Measurements from ENCODE around the gene CIBAR2.

Gene CIBAR2

DNA sequence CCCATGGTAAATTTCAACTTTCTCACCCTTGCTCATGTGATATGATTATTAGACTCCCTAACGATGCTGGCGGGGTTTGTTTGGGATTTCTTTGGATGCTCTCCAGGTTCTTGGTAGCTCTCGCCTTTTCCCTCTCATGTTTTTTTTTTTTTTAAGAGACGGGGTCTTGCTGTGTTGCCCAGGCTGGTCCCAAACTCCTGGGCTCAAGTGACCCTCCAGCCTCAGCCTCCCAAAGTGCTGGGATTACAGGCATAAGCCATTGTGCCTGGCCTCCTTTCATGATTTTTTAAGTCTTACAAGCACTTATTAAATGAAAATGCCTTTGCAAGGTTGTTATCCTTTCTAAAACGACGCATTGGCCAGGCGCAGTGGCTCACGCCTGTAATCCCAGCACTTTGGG lies 60.6 kb downstream of the CIBAR2 start:
- H3K9me3 ChIP-seq (ENCODE audit: control insufficient read depth, insufficient read depth, low read length), result no peaks in the 10 kb centered on the region
- no peaks in the 10 kb centered on the region for H3K36me3 ChIP-seq (ENCODE audit: insufficient read depth, low read length)
- no peak overlapping the region for H3K9ac ChIP-seq (ENCODE audit: low read depth, low read length)
- peaks cover 4% of the 10 kb centered on the region; the same call in 1 of the 2 replicates for H3K4me1 ChIP-seq (ENCODE audit: insufficient read depth, low read length)

DNA sequence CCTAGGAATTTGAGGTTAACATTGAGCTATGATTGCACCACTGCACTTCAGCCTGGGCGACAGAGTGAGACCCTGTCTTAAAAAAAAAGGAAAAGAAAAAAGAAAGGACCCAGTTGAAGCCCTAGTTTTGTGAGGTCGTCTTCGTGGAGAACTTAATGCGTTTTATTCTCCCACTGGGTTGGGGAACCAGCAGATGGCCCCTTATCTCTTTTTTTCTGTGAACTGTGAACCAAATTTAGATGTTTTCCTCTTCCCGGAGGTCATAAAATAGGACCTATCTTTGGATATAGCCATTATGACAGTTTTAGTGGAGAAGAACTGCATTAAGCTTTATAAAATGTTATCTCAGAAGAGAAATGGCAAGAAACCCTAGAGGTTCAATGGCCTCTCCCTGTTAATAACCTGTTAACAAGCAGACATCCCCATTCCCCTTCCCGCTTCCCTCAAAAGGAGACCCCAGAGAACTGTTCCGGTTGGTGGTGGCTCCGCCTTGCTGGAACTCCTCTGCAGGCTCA lies 61.1 kb downstream of the CIBAR2 start:
- H3K4me1 ChIP-seq (ENCODE audit: insufficient read depth, low read length), result no peaks in the 10 kb centered on the region; the same call in 1 of the 2 replicates
- no peak overlapping the region for H3K9ac ChIP-seq (ENCODE audit: low read depth, low read length)
- H3K9me3 ChIP-seq (ENCODE audit: control insufficient read depth, insufficient read depth, low read length), result no peaks in the 10 kb centered on the region
- no peaks in the 10 kb centered on the region for H3K36me3 ChIP-seq (ENCODE audit: insufficient read depth, low read length)

DNA sequence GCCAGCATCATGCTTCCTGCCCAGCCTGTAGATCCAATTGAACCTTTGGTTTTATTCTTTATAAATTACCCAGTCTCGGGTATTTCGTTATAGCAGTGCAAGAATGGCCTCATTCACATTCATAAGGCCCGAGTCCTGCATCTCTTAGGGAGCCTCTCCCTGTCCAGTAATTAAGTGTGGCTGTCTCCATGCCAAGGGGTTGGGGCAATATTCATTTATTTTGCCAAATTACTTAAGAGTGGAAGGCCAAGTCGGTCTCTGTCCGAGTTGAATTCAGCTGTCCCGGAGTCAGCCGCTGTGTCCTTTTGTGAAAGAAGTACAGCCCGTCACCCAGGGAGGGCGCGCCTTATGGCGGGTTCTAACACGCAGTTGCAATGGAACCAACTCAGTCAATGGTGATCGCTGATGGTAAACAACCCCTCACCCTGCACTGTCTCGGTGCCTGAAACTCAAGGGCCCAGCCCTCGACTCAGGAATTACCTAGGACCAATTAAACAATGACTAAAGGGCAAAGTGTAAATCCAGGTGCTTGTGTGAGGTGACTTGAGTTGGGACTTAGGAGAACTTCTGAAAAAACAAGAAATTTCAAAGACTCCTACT lies 62.5 kb downstream of the CIBAR2 start:
- H3K9me3 ChIP-seq (ENCODE audit: control insufficient read depth, insufficient read depth, low read length), result no peaks in the 10 kb centered on the region
- no peaks in the 10 kb centered on the region; the same call in 1 of the 2 replicates for H3K4me1 ChIP-seq (ENCODE audit: insufficient read depth, low read length)
- no peak overlapping the region for H3K9ac ChIP-seq (ENCODE audit: low read depth, low read length)
- H3K36me3 ChIP-seq (ENCODE audit: insufficient read depth, low read length), result no peaks in the 10 kb centered on the region

DNA sequence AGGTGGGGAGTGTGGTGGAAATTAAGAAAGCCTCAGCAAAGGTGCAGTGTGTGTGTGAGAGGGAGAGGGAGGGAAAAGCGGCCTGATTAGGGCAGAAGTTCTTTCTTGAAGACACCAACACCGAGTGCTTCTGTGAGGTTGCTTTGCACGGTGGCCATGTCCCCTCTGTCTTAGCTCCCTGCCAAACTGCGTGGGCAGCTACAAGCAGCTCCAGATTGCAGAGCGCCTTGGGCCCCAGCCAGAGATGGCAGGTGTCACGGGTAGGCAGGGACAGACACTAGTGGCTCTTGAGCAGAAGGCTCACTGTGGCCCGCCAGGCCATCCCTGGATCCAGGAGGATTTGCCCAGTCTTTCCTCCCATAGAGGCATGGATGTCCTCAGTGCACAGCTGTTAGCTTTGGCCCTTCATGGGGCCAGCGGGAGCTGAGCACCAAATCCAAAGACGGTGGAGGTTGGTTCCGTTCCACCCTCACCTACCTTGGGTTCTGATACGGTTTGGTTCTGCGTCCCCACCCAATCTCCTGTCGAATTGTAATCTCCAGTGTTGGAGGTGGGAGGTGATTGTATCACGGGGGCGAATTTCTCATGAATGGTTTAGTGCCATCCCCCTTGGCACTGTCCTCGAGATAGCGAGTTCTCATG lies 63.2 kb downstream of the CIBAR2 start:
- H3K4me1 ChIP-seq (ENCODE audit: insufficient read depth, low read length), result no peaks in the 10 kb centered on the region; the same call in 1 of the 2 replicates
- H3K9me3 ChIP-seq (ENCODE audit: control insufficient read depth, insufficient read depth, low read length), result no peaks in the 10 kb centered on the region
- no peak overlapping the region for H3K9ac ChIP-seq (ENCODE audit: low read depth, low read length)
- no peaks in the 10 kb centered on the region for H3K36me3 ChIP-seq (ENCODE audit: insufficient read depth, low read length)

Measured in ES-I3 (cell line).